GM19238 (cell line): ENCODE data around the gene CGB8.
"Not testable (repeated sequence)": the region's sequence is repeated elsewhere in the genome, so short reads cannot be mapped to it uniquely, and the experiment has no call there.

Experiments
- DNase-seq: peaks from one replicate; pipeline ENCODE4 v3.0.0; 2011; ENCODE audit warnings: low spot score; ENCODE audit not compliant: insufficient read length

The CGB8 gene

GRCh38 chr19:49064768-49065611, 16.1 kb upstream of the CGB8 start, which contains the start of gene NTF4:
TSS of gene NTF4 (minus strand) at chr19:49064818. CDS start at chr19:49061997, 2,821 bp downstream.
- no peak for DNase-seq

- no peak for DNase-seq
These were observed 15.2 kb upstream of the CGB8 start for GRCh38 chr19:49064029-49064629.

- DNase-seq, result no peak
These were observed 12.5 kb upstream of the CGB8 start for GRCh38 chr19:49061445-49061844.

GRCh38 chr19:49061000-49061399, 12.1 kb upstream of the CGB8 start:
- no peak for DNase-seq

- no peak for DNase-seq
These were observed 10.1 kb upstream of the CGB8 start for GRCh38 chr19:49059053-49059452.

GRCh38 chr19:49058562-49058961, 9.7 kb upstream of the CGB8 start:
- no peak for DNase-seq

- DNase-seq, result no peak
These were observed 8.8 kb upstream of the CGB8 start, which contains the start of gene CGB7 for GRCh38 chr19:49057636-49058234. TSS of gene CGB7 (minus strand) at chr19:49057749. CDS start at chr19:49055375, 2,374 bp downstream.

GRCh38 chr19:49056902-49057596, 8.1 kb upstream of the CGB8 start:
- not testable (repeated sequence) for DNase-seq

- DNase-seq, result peak; percentile 82
These were observed 7.4 kb upstream of the CGB8 start for GRCh38 chr19:49056101-49056901.

- DNase-seq, result not testable (repeated sequence)
These were observed 1.6 kb upstream of the CGB8 start for GRCh38 chr19:49050376-49051033.

GRCh38 chr19:49049834-49050233, 923 bp upstream of the CGB8 start:
- DNase-seq, result not testable (repeated sequence)

GRCh38 chr19:49043548-49043947, 5.4 kb downstream of the CGB8 start, which contains the start of gene CGB5:
TSS of gene CGB5 (plus strand) at chr19:49043848. CDS start at chr19:49044210, 362 bp downstream.
- not testable (repeated sequence) for DNase-seq

- not testable (repeated sequence) for DNase-seq
These were observed 6.2 kb downstream of the CGB8 start for GRCh38 chr19:49042666-49043065.

GRCh38 chr19:49042177-49042576, 6.7 kb downstream of the CGB8 start:
- DNase-seq, result no peak

GRCh38 chr19:49039736-49040135, 9.2 kb downstream of the CGB8 start:
- DNase-seq, result not testable (repeated sequence)

GRCh38 chr19:49038557-49039276, 10.2 kb downstream of the CGB8 start:
- not testable (repeated sequence) for DNase-seq

- not testable (repeated sequence) for DNase-seq
These were observed 10.8 kb downstream of the CGB8 start for GRCh38 chr19:49038111-49038510.

- DNase-seq, result not testable (repeated sequence)
These were observed 12.1 kb downstream of the CGB8 start, which contains the start of gene CGB1 for GRCh38 chr19:49036815-49037214. TSS of gene CGB1 (minus strand) at chr19:49036895. CDS start at chr19:49036711, 184 bp downstream.

- not testable (repeated sequence) for DNase-seq
These were observed 17.1 kb downstream of the CGB8 start, which contains the start of gene CGB2 for GRCh38 chr19:49031642-49032301. TSS of gene CGB2 (plus strand) at chr19:49031890. CDS start at chr19:49032096, 206 bp downstream.
